ENCODE data around the gene CD300A. TPM values are rescaled to one million over a fixed set of nuclear protein-coding genes. Genes with fewer than 3 reads are reported as not detected.
A peak's percentile ranks its signal among the peaks of the same experiment; 100 is the strongest.

Gene CD300A
- polyA plus RNA-seq, 6 donors from 2014 or later = 1.2 to 2.3 (median 1.6) TPM; not detected in 1

GRCh38 chr17:74443516-74444296 is 22.7 kb upstream of the CD300A start:
- H3K4me1 Mint-ChIP-seq = peaks cover 4 to 28% (median 25%) of the 10 kb centered on the region in 3 donors
- H3K9me3 Mint-ChIP-seq = peaks cover 4 to 19% (median 15%) of the 10 kb centered on the region in 7 donors
- peaks cover 0 to 27% (median 5%) of the 10 kb centered on the region in 3 donors for H3K27me3 Mint-ChIP-seq
- no peak overlapping the region for H3K27ac Mint-ChIP-seq
- ATAC-seq (ENCODE audit: low read depth in 2 of 2) = no peak
- no peak for DNase-seq
- peak overlapping the region in 6 of 8 donors; percentile 15 to 73 (median 52) for H3K4me3 Mint-ChIP-seq
- H3K36me3 Mint-ChIP-seq = peaks cover 3 to 12% of the 10 kb centered on the region in 2 donors

- Mint-ChIP-seq H3K36me3 (peaks cover 0 to 7% of the 10 kb centered on the region in 2 donors), H3K9me3 (peaks cover 4 to 12% (median 8%) of the 10 kb centered on the region in 7 donors), H3K4me1 (peaks cover 4 to 28% (median 25%) of the 10 kb centered on the region in 3 donors), H3K4me3 (no peak overlapping the region), H3K27ac (no peak overlapping the region), H3K27me3 (peaks cover 0 to 27% (median 5%) of the 10 kb centered on the region in 3 donors)
- no peak for DNase-seq
- no peak for ATAC-seq (ENCODE audit: low read depth in 2 of 2)
Observed at GRCh38 chr17:74444406-74444805, 22.0 kb upstream of the CD300A start.

- peak overlapping the region in 1 of 8 donors; percentile 25 for H3K4me3 Mint-ChIP-seq
- peaks cover 5 to 24% (median 7%) of the 10 kb centered on the region in 3 donors for H3K27me3 Mint-ChIP-seq
- DNase-seq (no peak), ATAC-seq (ENCODE audit: low read depth in 2 of 2) (no peak)
- H3K36me3 Mint-ChIP-seq = peaks cover 0 to 2% of the 10 kb centered on the region in 2 donors
- H3K4me1 Mint-ChIP-seq = peaks cover under 1 to 23% (median 23%) of the 10 kb centered on the region in 3 donors
- H3K27ac Mint-ChIP-seq = no peak overlapping the region
- peaks cover under 1 to 8% (median 4%) of the 10 kb centered on the region in 7 donors for H3K9me3 Mint-ChIP-seq
Observed at GRCh38 chr17:74445158-74445557, 21.3 kb upstream of the CD300A start.

- Mint-ChIP-seq H3K9me3 (peaks cover 0 to 5% (median 0%) of the 10 kb centered on the region in 7 donors), H3K4me3 (peak overlapping the region in 1 of 8 donors; percentile 60), H3K36me3 (no peaks in the 10 kb centered on the region), H3K27me3 (peaks cover 8 to 32% (median 9%) of the 10 kb centered on the region in 3 donors), H3K4me1 (peaks cover 0 to 19% (median 18%) of the 10 kb centered on the region in 3 donors), H3K27ac (no peak overlapping the region)
- ATAC-seq (ENCODE audit: low read depth in 2 of 2) = no peak
- DNase-seq = no peak
Observed at GRCh38 chr17:74446551-74447500, 19.6 kb upstream of the CD300A start.

- ATAC-seq (ENCODE audit: low read depth in 2 of 2) (no peak), DNase-seq (no peak)
- Mint-ChIP-seq H3K9me3 (peaks cover 0 to under 1% (median 0%) of the 10 kb centered on the region in 7 donors), H3K4me3 (no peak overlapping the region), H3K27ac (no peak overlapping the region), H3K27me3 (peaks cover 13 to 40% (median 16%) of the 10 kb centered on the region in 3 donors), H3K4me1 (peaks cover 0 to 14% (median 14%) of the 10 kb centered on the region in 3 donors), H3K36me3 (no peaks in the 10 kb centered on the region)
Observed at GRCh38 chr17:74447628-74448159, 18.7 kb upstream of the CD300A start.

GRCh38 chr17:74448756-74449155 is 17.7 kb upstream of the CD300A start:
- peaks cover 0 to 8% (median 3%) of the 10 kb centered on the region in 3 donors for H3K4me1 Mint-ChIP-seq
- ATAC-seq (ENCODE audit: low read depth in 2 of 2) = no peak

GRCh38 chr17:74449306-74449705 is 17.1 kb upstream of the CD300A start:
- Mint-ChIP-seq H3K9me3 (no peaks in the 10 kb centered on the region), H3K4me1 (peaks cover 0 to 6% (median 0%) of the 10 kb centered on the region in 3 donors), H3K36me3 (no peaks in the 10 kb centered on the region), H3K27me3 (peaks cover 17 to 49% (median 21%) of the 10 kb centered on the region in 3 donors), H3K4me3 (no peak overlapping the region), H3K27ac (no peak overlapping the region)
- ATAC-seq (ENCODE audit: low read depth in 2 of 2) (no peak), DNase-seq (no peak)

More at GRCh38 chr17:74448756-74449155, 17.7 kb upstream of the CD300A start:
- Mint-ChIP-seq H3K27me3 (peaks cover 17 to 49% (median 21%) of the 10 kb centered on the region in 3 donors), H3K27ac (no peak overlapping the region), H3K36me3 (no peaks in the 10 kb centered on the region), H3K4me3 (no peak overlapping the region), H3K9me3 (no peaks in the 10 kb centered on the region)
- no peak for DNase-seq

GRCh38 chr17:74449773-74450172 is 16.7 kb upstream of the CD300A start:
- peaks cover 0 to 6% (median 0%) of the 10 kb centered on the region in 3 donors for H3K4me1 Mint-ChIP-seq
- no peak for ATAC-seq (ENCODE audit: low read depth in 2 of 2)
- H3K27me3 Mint-ChIP-seq = peaks cover 17 to 49% (median 21%) of the 10 kb centered on the region in 3 donors
- no peaks in the 10 kb centered on the region for H3K36me3 Mint-ChIP-seq
- H3K27ac Mint-ChIP-seq = no peak overlapping the region
- H3K9me3 Mint-ChIP-seq = no peaks in the 10 kb centered on the region
- no peak for DNase-seq
- H3K4me3 Mint-ChIP-seq = no peak overlapping the region

- H3K36me3 Mint-ChIP-seq = no peaks in the 10 kb centered on the region
- no peak overlapping the region for H3K27ac Mint-ChIP-seq
- H3K4me1 Mint-ChIP-seq = peaks cover 0 to 6% (median 0%) of the 10 kb centered on the region in 3 donors
- DNase-seq = no peak
- ATAC-seq (ENCODE audit: low read depth in 2 of 2) = no peak
- no peaks in the 10 kb centered on the region for H3K9me3 Mint-ChIP-seq
- H3K27me3 Mint-ChIP-seq = peaks cover 17 to 49% (median 21%) of the 10 kb centered on the region in 3 donors
- H3K4me3 Mint-ChIP-seq = no peak overlapping the region
Observed at GRCh38 chr17:74450231-74450630, 16.2 kb upstream of the CD300A start.

- peaks cover 17 to 42% (median 21%) of the 10 kb centered on the region in 3 donors for H3K27me3 Mint-ChIP-seq
- no peak for DNase-seq
- no peaks in the 10 kb centered on the region for H3K9me3 Mint-ChIP-seq
- no peak for ATAC-seq (ENCODE audit: low read depth in 2 of 2)
- H3K4me3 Mint-ChIP-seq = no peak overlapping the region
- H3K36me3 Mint-ChIP-seq = no peaks in the 10 kb centered on the region
- peak overlapping the region in 1 of 6 donors; percentile 28 for H3K27ac Mint-ChIP-seq
- peaks cover 0 to 8% (median 0%) of the 10 kb centered on the region in 3 donors for H3K4me1 Mint-ChIP-seq
Observed at GRCh38 chr17:74450925-74451403, 15.5 kb upstream of the CD300A start.

GRCh38 chr17:74451557-74451956 is 14.9 kb upstream of the CD300A start:
- Mint-ChIP-seq H3K36me3 (no peaks in the 10 kb centered on the region), H3K27ac (no peak overlapping the region), H3K9me3 (no peaks in the 10 kb centered on the region), H3K4me1 (peaks cover 0 to 10% (median 0%) of the 10 kb centered on the region in 3 donors), H3K27me3 (peaks cover 17 to 38% (median 21%) of the 10 kb centered on the region in 3 donors), H3K4me3 (no peak overlapping the region)
- DNase-seq (no peak), ATAC-seq (ENCODE audit: low read depth in 2 of 2) (no peak)

- no peaks in the 10 kb centered on the region for H3K9me3 Mint-ChIP-seq
- peak overlapping the region in 1 of 6 donors; percentile 60 for H3K27ac Mint-ChIP-seq
- H3K27me3 Mint-ChIP-seq = peaks cover 16 to 36% (median 21%) of the 10 kb centered on the region in 3 donors
- no peak for ATAC-seq (ENCODE audit: low read depth in 2 of 2)
- DNase-seq = no peak
- peaks cover 0 to 10% (median 5%) of the 10 kb centered on the region in 3 donors for H3K4me1 Mint-ChIP-seq
- H3K36me3 Mint-ChIP-seq = no peaks in the 10 kb centered on the region
- H3K4me3 Mint-ChIP-seq = peak overlapping the region in 3 of 8 donors; percentile 47 to 78 (median 63)
Observed at GRCh38 chr17:74452033-74452840, 14.2 kb upstream of the CD300A start.
